HG03175 (cell line): Measurements from ENCODE around the gene FYN.

Experiments
- ATAC-seq: cut with Tn5 transposase; IDR thresholded peaks from one replicate; pipeline ENCODE4 v1.9.1; 2021; ENCODE audit warnings: mild to moderate bottlenecking, moderate library complexity; ENCODE audit not compliant: unreplicated experiment

Gene FYN

DNA sequence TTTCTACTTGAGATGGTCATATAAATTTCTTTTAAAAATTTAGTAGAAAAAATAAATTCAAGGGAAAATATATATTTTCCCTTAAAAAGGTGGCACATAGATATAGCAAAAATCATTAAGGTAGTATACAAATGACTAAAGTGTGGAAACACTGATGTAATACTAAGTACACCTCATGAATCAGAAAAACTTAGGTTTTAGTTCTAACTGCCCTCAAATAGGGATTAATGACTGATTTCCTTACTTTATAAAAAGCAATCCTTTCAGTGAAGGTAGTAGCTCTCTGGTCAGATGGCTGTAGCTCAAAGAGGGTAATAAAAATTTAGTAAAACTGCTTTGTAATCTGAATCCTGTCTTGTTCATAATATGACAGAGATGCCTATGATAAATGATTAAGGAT is 63.5 kb downstream of the FYN start:
- ATAC-seq, result no peak

DNA sequence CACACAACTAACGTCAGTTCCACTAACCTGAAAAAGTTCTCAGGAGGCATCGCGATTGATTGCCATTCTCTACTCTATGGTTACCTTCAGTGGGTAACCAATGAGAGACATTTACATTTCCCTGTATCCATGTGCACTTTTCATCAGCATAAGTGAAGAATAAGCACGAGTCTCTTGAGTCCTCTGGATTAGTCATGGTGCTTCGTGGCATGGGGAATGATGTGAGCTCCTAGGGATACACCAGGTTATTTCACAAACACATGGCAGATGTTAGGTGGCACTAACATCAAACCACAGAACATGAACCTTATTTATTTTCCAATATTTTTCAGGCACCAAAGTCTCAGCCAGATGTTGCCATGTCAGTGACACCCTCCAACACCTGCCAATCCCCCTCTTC is 64.0 kb downstream of the FYN start:
- no peak for ATAC-seq

DNA sequence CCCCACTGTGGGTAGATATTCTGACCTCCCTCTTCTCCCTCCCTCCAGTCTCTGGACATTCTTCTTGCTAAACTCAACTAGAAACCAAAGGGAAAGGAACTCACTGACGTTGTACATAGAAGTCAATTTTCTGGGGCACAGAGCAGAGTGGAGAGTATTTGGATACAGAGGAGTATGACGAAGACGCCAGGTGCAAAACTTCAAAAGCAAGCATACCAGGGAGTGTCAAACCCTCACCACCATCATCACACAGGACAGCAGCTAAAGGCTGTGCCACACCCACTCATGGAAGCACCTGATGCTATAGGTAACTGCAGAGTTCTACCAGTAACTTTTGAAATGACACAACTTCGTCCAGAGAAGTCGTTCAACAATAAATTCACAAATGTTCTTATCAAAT is 64.8 kb downstream of the FYN start:
- ATAC-seq, result no peak

- ATAC-seq, result no peak
Observed at GRCh38 chr6:111806561-111807497, 66.4 kb downstream of the FYN start.

GRCh38 chr6:111806165-111806547 is 67.1 kb downstream of the FYN start:
- ATAC-seq, result peak; percentile 2

- ATAC-seq, result peak; percentile 66
Observed at GRCh38 chr6:111805511-111806164, 67.6 kb downstream of the FYN start.

- ATAC-seq, result peak; percentile 65
Observed at GRCh38 chr6:111804627-111805235, 68.5 kb downstream of the FYN start.

GRCh38 chr6:111803804-111804203 is 69.4 kb downstream of the FYN start:
- no peak for ATAC-seq

DNA sequence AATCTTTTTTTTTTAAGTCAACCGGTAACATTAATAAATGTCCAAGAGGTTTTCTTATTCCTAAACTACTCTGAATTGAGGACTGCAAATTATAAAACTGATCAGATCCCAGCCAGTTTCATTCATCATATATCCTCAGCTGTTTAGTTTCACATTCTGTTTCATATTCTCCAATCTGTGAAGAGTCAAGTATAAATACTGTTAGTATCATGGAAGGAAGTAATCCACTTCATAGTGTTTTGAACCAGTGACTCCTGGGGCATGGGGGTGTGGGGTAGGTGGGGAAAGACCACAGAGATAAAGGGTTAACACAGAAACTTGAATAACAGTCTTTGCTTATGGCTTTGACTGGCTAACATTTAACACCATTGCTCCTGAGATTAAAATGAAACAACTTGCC is 69.9 kb downstream of the FYN start:
- ATAC-seq, result no peak

DNA sequence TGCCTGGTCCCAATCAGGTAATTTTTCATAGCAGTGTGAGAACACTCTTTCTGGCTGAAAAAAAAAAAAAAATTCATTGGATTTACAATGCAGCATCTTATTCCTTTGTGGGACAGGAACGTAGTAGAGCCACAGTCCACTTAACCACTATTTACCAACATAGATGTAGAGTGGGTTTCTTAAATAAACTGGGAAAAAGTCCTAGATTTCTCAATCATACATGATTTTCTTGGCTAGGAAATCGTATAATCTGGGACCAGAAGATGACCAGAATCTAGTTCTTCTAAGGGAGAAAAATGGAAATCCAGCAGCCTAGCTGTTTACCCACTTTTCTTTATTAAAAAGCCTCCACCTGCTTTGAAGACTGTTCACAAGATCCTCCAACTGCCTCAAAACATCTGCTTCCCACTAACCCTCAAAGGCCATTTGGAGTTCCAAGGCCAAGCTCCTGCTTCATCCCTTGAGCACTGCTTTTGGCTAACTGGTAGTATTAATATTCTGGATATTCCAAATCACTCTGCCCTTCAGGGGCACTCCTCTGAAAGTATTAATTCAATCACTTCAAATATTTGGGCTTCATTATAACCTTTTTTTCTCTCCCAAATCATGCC is 70.4 kb downstream of the FYN start:
- no peak for ATAC-seq

GRCh38 chr6:111802015-111802414 is 71.2 kb downstream of the FYN start:
- ATAC-seq, result no peak

- no peak for ATAC-seq
Observed at GRCh38 chr6:111800821-111801220, 72.4 kb downstream of the FYN start.

- ATAC-seq, result no peak
Observed at GRCh38 chr6:111800259-111800765, 72.9 kb downstream of the FYN start.

DNA sequence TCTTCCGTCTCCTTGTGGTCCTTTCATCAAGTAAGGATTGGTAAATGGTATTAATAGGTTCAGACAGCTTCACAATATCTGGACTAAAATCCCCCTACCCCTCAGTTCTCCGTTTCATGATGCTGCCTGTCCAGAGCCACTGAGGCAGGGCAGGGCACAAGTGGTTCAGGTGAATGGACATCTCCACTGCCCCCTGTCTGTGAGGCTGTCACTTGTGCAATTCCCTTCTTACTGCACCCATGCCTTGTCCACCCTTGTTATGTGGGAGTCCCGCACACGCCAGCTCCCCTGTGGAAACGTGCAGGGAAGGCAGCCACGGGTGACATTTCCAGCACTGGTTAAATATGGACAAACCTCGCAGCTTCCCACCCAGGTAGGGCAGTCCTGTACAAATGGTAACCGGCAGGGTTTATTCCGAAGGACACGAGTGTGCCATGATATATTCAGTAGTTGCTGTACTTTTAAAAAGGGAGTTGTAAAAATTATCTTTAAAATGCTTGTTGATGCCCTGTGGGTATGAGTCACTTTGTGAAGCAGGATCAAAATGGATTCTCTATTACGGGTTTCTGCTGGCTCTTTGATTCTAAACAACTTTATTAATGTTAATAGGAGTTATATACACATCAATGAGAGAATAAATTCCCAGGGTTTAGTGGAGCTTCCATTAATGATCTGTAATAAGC is 73.5 kb downstream of the FYN start:
- ATAC-seq, result no peak

DNA sequence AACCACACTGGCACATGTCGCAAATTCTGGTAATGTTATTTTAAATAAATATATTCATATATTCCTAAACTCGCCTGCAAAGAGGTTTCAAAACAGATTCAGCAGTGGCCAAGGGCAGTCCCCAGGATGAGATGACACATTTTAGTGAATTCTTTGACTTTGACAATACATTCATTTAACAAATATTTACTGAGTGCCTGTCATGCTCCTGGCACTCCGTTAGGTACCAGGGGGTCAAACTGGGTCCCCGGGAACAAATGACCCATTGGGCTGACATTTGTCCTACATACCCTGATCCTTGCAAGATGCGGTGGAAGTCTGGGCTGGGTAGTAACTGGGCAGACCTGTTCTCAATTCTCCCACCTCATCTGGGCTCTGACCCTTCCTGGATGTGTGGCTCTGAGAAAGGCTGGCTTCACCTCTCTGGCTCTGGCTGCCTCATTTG is 74.9 kb downstream of the FYN start:
- ATAC-seq, result no peak

- no peak for ATAC-seq
Observed at GRCh38 chr6:111796310-111796918, 76.8 kb downstream of the FYN start.

DNA sequence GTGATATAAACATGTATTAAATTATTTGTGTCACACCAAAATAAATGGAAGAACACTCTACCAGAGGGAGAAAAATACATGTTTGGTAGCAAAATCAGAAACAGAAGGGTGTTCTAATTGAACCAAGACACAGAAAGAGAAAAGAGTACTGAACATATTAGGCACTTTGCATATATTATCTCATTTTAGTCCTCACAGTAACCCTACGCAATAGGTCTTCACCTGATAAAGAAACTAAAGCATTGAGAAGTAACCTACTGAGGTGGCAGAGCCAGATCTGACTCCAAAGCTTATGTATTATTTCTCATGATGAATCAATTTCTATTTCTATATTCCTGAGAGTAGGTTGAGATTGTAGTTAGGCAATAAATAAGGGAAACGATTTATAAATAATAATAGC is 77.7 kb downstream of the FYN start:
- no peak for ATAC-seq

GRCh38 chr6:111794727-111795452 is 78.4 kb downstream of the FYN start:
- ATAC-seq, result no peak

DNA sequence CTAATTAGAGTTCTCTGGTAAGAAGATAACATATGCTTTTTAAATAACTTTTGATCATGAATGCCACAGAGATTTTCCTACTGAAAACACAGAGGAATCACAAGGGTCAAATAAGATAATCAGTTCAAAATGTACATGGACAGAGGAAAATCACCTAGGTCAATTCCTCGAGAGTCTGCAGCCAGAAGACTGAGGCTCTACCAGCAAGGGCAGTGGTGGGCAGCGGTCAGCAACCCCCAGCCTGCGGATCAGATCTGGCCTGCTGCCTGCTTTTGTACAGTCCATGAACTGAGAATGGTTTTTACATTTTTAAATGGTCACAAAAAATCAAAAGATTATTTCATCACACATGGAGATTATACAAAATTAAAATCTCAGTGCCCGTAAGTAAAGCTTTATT is 79.0 kb downstream of the FYN start:
- ATAC-seq, result no peak

DNA sequence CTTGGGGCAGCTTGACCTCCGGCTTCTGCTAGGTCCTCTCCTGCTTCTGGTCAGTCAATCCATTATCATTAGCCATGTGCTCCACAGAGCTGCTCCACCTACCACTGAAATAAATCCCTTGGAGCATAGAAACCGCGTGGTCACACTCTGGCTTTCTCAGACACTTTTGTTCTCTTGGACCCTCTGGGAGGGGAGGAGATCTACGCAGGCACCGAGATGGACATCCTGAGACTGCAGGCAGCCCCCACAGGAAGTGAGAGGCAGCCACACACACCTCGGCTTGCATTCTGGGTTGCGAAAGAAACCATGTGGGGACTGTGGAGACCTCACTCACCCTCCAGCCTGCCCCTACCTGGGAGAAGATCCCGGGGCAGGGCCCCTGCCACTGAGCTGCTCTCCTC is 79.5 kb downstream of the FYN start:
- ATAC-seq, result no peak
